T-helper 2 cell (primary cell): ENCODE results near the gene OR1E1.
A peak's percentile ranks its signal among the peaks of the same experiment; 100 is the strongest.
"Not testable (repeated sequence)": the region's sequence is repeated elsewhere in the genome, so short reads cannot be mapped to it uniquely, and the experiment has no call there.

Source experiments
- DNase-seq, 5 experiments: peaks; one replicate each; pipeline versions ENCODE4 v3.0.0 to v3.0.0-alpha.2; 2012 to 2022
- total RNA-seq, 2 donors: gene quantifications; one replicate each; lab custom pipeline; 2026; lab: John Stamatoyannopoulos, UW

Gene OR1E1, protein sequence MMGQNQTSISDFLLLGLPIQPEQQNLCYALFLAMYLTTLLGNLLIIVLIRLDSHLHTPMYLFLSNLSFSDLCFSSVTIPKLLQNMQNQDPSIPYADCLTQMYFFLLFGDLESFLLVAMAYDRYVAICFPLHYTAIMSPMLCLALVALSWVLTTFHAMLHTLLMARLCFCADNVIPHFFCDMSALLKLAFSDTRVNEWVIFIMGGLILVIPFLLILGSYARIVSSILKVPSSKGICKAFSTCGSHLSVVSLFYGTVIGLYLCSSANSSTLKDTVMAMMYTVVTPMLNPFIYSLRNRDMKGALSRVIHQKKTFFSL
- 0 reads per million in 2 donors for total RNA-seq

GRCh38 chr17:3398310-3398709, at the start of gene OR1E1:
OR1E1 (minus strand) TSS chr17:3398410; CDS start chr17:3398410, 0 bp downstream.
- no peak for DNase-seq

DNA sequence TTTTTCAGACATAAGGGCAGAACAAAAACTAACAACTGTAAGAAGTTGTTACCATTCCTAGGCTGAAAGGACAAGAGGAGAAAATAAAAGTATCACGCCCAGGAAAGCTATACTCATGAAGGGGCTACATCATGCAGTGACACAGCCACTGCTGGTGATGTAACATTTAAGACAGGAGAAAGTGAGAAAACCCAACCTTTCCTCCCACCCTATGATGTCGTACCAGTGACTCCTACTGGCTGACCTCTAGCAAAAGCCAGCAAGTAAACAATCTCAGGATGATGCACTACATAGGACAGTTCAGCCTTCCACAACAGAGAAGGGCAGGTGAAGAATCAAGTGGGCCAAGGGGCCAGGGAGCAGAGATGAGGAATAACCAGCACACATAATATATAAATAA, 49.4 kb upstream of the OR1E1 start:
- DNase-seq, result peak in 1 of 5 experiments; percentile 3

- no peak for DNase-seq
Measured at GRCh38 chr17:3440451-3440850, 42.2 kb upstream of the OR1E1 start.

GRCh38 chr17:3438368-3438767, 40.2 kb upstream of the OR1E1 start:
- DNase-seq, result no peak

GRCh38 chr17:3433741-3434140, 35.5 kb upstream of the OR1E1 start, which contains the start of gene OR1E2:
OR1E2 (minus strand) TSS chr17:3433841; CDS start chr17:3433841, 0 bp downstream.
- no peak for DNase-seq

- peak in 2 of 5 experiments; percentile 3 to 13 for DNase-seq
Measured at GRCh38 chr17:3433215-3433614, 35.0 kb upstream of the OR1E1 start.

GRCh38 chr17:3418222-3418621, 20.0 kb upstream of the OR1E1 start:
- DNase-seq, result no peak

DNA sequence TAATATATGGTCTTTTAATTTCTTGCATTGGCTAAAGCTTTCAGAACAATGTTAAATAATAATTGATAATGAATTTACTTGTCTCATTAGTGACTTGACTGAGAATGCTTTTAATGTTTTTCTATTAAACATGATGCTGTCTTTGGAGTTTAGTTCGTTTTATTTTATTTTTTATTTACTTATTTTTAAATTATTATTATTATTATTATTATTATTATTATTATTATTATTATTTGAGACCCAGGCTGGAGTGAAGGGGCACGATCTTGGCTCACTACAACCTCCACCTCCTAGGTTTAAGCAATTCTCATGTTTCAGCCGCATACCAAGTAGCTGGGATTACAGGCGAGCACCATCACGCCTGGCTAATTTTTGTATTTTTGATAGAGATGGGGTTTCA, 17.4 kb upstream of the OR1E1 start:
- no peak for DNase-seq

- not testable (repeated sequence) for DNase-seq
Measured at GRCh38 chr17:3412216-3412615, 14.0 kb upstream of the OR1E1 start.

- no peak for DNase-seq
Measured at GRCh38 chr17:3411070-3411469, 12.9 kb upstream of the OR1E1 start, which contains the start of gene OR3A3. OR3A3 (plus strand) TSS chr17:3411370.

DNA sequence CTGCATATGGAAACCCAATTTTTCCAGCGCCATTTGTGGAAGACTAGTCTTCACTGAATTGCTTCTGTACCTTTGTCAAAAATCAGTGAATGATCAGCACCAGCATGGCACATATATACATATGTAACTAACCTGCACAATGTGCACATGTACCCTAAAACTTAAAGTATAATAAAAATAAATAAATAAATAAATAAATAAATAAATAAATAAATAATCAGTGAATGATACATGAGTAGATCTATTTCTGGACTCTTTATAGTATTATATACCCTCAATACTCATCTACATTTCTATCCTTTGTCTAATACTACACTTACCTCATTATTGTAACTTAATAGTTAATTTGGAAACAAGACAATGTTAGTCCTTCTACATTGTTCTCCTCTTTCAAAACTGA, 5.6 kb upstream of the OR1E1 start:
- not testable (repeated sequence) for DNase-seq

DNA sequence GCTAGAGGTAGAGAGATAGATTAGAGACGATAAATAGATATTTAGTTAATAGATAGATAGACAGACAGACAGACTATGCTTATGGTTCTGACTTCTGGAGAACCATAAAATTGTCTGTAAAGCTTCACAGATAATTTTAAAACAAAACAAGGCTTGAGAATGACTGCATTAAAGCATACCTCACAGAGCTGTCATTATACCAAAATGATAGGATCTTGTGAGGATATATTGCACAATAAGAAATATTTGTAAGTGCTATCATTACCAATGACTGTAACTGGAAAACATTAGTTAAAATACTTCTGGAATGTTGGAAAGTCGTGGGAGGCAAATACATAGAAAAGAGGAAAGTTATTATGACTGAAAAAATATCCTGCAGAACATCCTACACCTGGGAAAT, 3.6 kb upstream of the OR1E1 start:
- DNase-seq, result no peak

- DNase-seq, result no peak
Measured at GRCh38 chr17:3400055-3400454, 1.8 kb upstream of the OR1E1 start.

DNA sequence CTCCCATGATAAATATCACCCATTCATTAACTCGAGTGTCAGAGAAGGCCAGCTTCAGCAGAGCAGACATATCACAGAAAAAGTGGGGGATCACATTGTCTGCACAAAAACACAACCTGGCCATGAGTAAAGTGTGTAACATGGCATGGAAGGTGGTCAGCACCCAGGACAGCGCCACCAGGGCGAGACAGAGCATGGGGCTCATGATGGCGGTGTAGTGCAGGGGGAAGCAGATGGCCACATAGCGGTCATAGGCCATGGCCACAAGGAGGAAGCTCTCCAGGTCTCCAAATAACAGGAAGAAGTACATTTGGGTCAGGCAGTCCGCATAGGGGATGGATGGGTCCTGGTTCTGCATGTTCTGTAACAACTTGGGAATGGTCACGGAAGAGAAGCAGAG, 409 bp downstream of the OR1E1 start:
- not testable (repeated sequence) for DNase-seq

GRCh38 chr17:3389791-3390190, 8.4 kb downstream of the OR1E1 start:
- no peak for DNase-seq

- peak in 4 of 5 experiments; percentile 5 to 82 (median 18) for DNase-seq
Measured at GRCh38 chr17:3385869-3386816, 12.1 kb downstream of the OR1E1 start, which contains the start of gene OR3A2. OR3A2 (minus strand) TSS chr17:3386308.

GRCh38 chr17:3381957-3382356, 16.3 kb downstream of the OR1E1 start:
- DNase-seq, result no peak

- DNase-seq, result no peak
Measured at GRCh38 chr17:3378321-3378720, 19.9 kb downstream of the OR1E1 start.

DNA sequence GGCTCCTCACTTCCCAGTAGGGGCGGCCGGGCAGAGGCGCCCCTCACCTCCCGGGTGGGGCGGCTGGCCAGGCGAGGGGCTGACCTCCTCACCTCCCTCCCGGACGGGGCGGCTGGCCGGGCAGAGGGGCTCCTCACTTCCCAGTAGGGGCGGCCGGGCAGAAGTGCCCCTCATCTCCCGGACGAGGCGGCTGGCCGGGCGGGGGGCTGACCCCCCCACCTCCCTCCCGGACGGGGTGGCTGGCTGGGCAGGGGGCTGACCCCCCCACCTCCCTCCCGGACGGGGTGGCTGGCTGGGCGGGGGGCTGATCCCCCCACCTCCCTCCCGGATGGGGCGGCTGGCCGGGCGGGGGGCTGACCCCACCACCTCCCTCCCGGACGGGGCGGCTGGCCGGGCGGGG, 27.0 kb downstream of the OR1E1 start:
- DNase-seq, result not testable (repeated sequence)
